Measurements from ENCODE around the gene SINHCAF. TPM values are rescaled to one million over a fixed set of nuclear protein-coding genes. Genes with fewer than 3 reads are reported as not detected.

The SINHCAF gene
- total and polyA plus RNA-seq, 2 experiments from 2014 or later: 581 to 686 TPM

GRCh38 chr12:31369712-31370521 lies 44.0 kb upstream of the SINHCAF start:
- DNase-seq (ENCODE audit: low spot score) (peak; percentile 86), ATAC-seq (peak; percentile 24)
- peak overlapping the region; percentile 99 for H3K27ac Mint-ChIP-seq
- TF ChIP-seq NANOG (IDR thresholded peaks at IDR 0.05; ENCODE audit: borderline replicate concordance) (no peak), STAT1 (IDR thresholded peaks at IDR 0.05; ENCODE audit: unreplicated experiment) (no peak), POLR2AphosphoS5 (IDR thresholded peaks at IDR 0.05; ENCODE audit: low read depth) (peak; percentile 32; the same call in 1 of the 2 replicates), JUNB (IDR thresholded peaks at IDR 0.05; ENCODE audit: unreplicated experiment) (no peak), EZH2phosphoT487 (IDR thresholded peaks at IDR 0.05; ENCODE audit: unreplicated experiment) (no peak), CREB1 (CRISPR knock-in tag; IDR thresholded peaks at IDR 0.05; ENCODE audit: low read depth) (0 out of 2 replicates have a peak, but pooled peaks have one; percentile 7), EZH2 (IDR thresholded peaks at IDR 0.05; ENCODE audit: low read depth, unreplicated experiment) (no peak), ETS1 (IDR thresholded peaks at IDR 0.05) (no peak), ZNF462 (CRISPR knock-in tag; IDR thresholded peaks at IDR 0.05) (no peak)
- no peaks in the 10 kb centered on the region for H3K27me3 ChIP-seq (ENCODE audit: insufficient read depth)
- peak overlapping the region; percentile 55 for H3K4me2 ChIP-seq
- H3K9me3 Mint-ChIP-seq: peaks cover 3% of the 10 kb centered on the region; the same call in 2 of the 3 replicates
- 0 out of 2 replicates have a peak, but pooled peaks cover 4% of the 10 kb centered on the region for H3F3A ChIP-seq (replicated peaks; ENCODE audit: low read depth)
- no peaks in the 10 kb centered on the region for H3K36me3 ChIP-seq (ENCODE audit: insufficient read depth)
- no peaks in the 10 kb centered on the region for H3K9me2 ChIP-seq (ENCODE audit: insufficient read depth)
- peaks cover 17% of the 10 kb centered on the region for H3K79me2 ChIP-seq (replicated peaks; ENCODE audit: insufficient read depth)
- H2AFZ ChIP-seq: no peak overlapping the region
- H3K27me3 Mint-ChIP-seq (ENCODE audit: insufficient read depth, low read depth, poor library complexity): peaks cover 15% of the 10 kb centered on the region
- H3K4me1 Mint-ChIP-seq: peaks cover 42% of the 10 kb centered on the region
- no peaks in the 10 kb centered on the region for H4K20me1 ChIP-seq (replicated peaks; ENCODE audit: insufficient read depth)
- peak overlapping the region; percentile 70 for H3K4me3 Mint-ChIP-seq
- peaks cover 5% of the 10 kb centered on the region for H3K36me3 Mint-ChIP-seq (ENCODE audit: low read depth)
- H3K4me3 ChIP-seq: peak overlapping the region; percentile 45
- peaks cover 18% of the 10 kb centered on the region; the same call in 1 of the 2 replicates for H3K4me1 ChIP-seq (ENCODE audit: insufficient read depth)
- H3K27ac ChIP-seq (ENCODE audit: low read depth): peak overlapping the region; percentile 99
